ENCODE data around the gene GFOD1. TPM values are rescaled to one million over a fixed set of nuclear protein-coding genes. Genes with fewer than 3 reads are reported as not detected.

Gene GFOD1
- total RNA-seq, 2 experiments from 2014 or later = 22.6 to 35.0 TPM

- Histone ChIP-seq H3K9me2 (ENCODE audit: insufficient read depth, low read length) (no peaks in the 10 kb centered on the region), H4K20me1 (ENCODE audit: insufficient read depth, low read length) (no peaks in the 10 kb centered on the region), H3K79me2 (ENCODE audit: insufficient read depth, low read depth, low read length) (peaks cover 13% of the 10 kb centered on the region; the same call in 1 of the 2 replicates), H3K4me3 (ENCODE audit: low read depth, low read length, poor library complexity, severe bottlenecking) (no peak overlapping the region), H2AFZ (ENCODE audit: low read length) (no peak overlapping the region), H3K9me3 (ENCODE audit: low read length) (no peaks in the 10 kb centered on the region; the same call in 1 of the 2 replicates), H3K36me3 (ENCODE audit: insufficient read depth, low read length) (peaks cover 16% of the 10 kb centered on the region), H3K27ac (ENCODE audit: low read depth, low read length, poor library complexity, severe bottlenecking) (no peak overlapping the region), H3K4me1 (ENCODE audit: insufficient read depth, low read length, poor library complexity, severe bottlenecking) (peaks cover 13% of the 10 kb centered on the region), H3K4me2 (ENCODE audit: low read length) (no peak overlapping the region)
- no TSS peak for BruUV-seq (replicated peaks)
- DNase-seq (ENCODE audit: low spot score) = no peak
- intact Hi-C loops (cut with micrococcal nuclease; ENCODE audit: unreplicated experiment) = no loop called here
- POLR2A ChIA-PET = interaction anchor here (0.8 to 1.1 kb wide), 3 partner anchors 20 to 103 kb away, joined by 3 read pairs; no protein-coding TSS in a partner anchor
- CTCF ChIA-PET (ENCODE audit: unreplicated experiment) = no interaction called here
- TF ChIP-seq EZH2phosphoT487 (IDR thresholded peaks at IDR 0.05; ENCODE audit: borderline replicate concordance, low read depth, low read length) (no peak), CTCF (conservative IDR thresholded peaks at IDR 0.05; ENCODE audit: low read length) (no peak)
Measured at GRCh38 chr6:13437218-13437996, 50.0 kb downstream of the GFOD1 start.

GRCh38 chr6:13436399-13437217 lies 50.8 kb downstream of the GFOD1 start:
- Histone ChIP-seq H2AFZ (ENCODE audit: low read length) (no peak overlapping the region), H3K4me1 (ENCODE audit: insufficient read depth, low read length, poor library complexity, severe bottlenecking) (peaks cover 20% of the 10 kb centered on the region), H3K4me2 (ENCODE audit: low read length) (no peak overlapping the region), H3K36me3 (ENCODE audit: insufficient read depth, low read length) (peaks cover 16% of the 10 kb centered on the region), H3K79me2 (ENCODE audit: insufficient read depth, low read depth, low read length) (peaks cover 17% of the 10 kb centered on the region; the same call in 1 of the 2 replicates), H3K4me3 (ENCODE audit: low read depth, low read length, poor library complexity, severe bottlenecking) (no peak overlapping the region), H3K9me2 (ENCODE audit: insufficient read depth, low read length) (no peaks in the 10 kb centered on the region), H3K27ac (ENCODE audit: low read depth, low read length, poor library complexity, severe bottlenecking) (no peak overlapping the region), H3K9me3 (ENCODE audit: low read length) (no peaks in the 10 kb centered on the region; the same call in 1 of the 2 replicates), H4K20me1 (ENCODE audit: insufficient read depth, low read length) (no peaks in the 10 kb centered on the region)
- intact Hi-C loops (cut with micrococcal nuclease; ENCODE audit: unreplicated experiment) = no loop called here
- ChIA-PET POLR2A (interaction anchor here (0.8 to 1.1 kb wide), 4 partner anchors 19 to 104 kb away, joined by 3 read pairs; no protein-coding TSS in a partner anchor), CTCF (ENCODE audit: unreplicated experiment) (no interaction called here)
- TF ChIP-seq CTCF (conservative IDR thresholded peaks at IDR 0.05; ENCODE audit: low read length) (no peak), EZH2phosphoT487 (IDR thresholded peaks at IDR 0.05; ENCODE audit: borderline replicate concordance, low read depth, low read length) (no peak)
- BruUV-seq (replicated peaks) = no TSS peak
- no peak for DNase-seq (ENCODE audit: low spot score)

Data from OCI-LY7 (cell line).